HG02981 (cell line): ENCODE results near the gene ARPC1A.
"Not testable (repeated sequence)": the region's sequence is repeated elsewhere in the genome, so short reads cannot be mapped to it uniquely, and the experiment has no call there.

Experiments
- ATAC-seq: cut with Tn5 transposase; IDR thresholded peaks from one replicate; pipeline ENCODE4 v1.9.1; 2021; ENCODE audit warnings: mild to moderate bottlenecking, moderate library complexity; ENCODE audit not compliant: unreplicated experiment

The ARPC1A gene

DNA sequence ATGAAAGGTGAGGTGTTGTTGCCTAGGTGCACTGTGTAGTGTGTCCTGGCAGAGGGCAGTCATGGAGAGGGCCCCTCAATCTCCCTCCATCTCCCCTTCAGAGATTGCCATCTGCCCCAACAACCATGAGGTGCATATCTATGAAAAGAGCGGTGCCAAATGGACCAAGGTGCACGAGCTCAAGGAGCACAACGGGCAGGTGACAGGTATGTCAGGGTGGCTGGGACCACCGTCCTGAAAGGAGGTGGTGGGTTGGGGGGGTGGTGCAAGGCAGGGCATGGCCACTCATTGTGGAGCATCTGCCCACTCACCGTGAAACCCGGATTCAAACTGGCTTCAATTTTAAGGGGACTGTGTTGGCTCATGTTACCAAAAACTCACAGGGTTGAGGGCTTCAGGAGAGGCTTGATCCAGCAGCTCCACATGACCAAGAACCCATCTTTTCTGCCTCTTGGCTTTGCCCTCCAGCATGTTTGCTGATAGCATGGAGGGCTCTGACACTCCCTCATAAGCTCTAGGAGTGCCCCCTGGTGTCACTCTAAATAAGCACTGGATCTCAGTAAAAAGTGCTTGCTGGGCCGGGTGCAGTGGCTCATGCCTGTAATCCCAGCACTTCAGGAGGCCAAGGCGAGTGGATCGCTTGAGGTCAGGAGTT, 61.0 kb downstream of the ARPC1A start:
- ATAC-seq: no peak

DNA sequence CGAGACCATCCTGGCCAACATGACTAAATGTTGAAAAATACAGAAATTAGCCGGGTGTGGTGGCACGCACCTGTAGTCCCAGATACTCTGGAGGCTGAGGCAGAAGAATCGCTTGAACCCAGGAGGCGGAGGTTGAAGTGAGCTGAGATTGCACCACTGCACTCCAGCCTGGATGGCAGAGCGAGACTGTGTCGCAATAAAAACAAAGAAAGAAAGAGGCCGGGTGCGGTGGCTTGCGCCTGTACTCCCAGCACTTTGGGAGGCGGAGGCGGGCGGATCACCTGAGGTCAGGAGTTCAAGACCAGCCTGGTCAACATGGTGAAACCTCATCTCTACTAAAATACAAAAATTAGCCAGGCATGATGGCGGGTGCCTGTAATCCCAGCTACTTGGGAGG, 61.5 kb downstream of the ARPC1A start:
- ATAC-seq: not testable (repeated sequence)

DNA sequence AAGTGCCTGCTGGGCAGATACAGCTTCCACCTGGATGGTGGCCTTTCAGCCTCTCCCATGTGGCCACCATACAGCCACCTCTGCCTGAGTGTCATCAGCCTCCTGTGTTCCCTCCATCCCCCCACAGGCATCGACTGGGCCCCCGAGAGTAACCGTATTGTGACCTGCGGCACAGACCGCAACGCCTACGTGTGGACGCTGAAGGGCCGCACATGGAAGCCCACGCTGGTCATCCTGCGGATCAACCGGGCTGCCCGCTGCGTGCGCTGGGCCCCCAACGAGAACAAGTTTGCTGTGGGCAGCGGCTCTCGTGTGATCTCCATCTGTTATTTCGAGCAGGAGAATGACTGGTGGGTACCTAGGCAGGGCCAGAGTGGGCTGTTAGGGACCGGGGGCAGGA, 62.2 kb downstream of the ARPC1A start:
- ATAC-seq: no peak

DNA sequence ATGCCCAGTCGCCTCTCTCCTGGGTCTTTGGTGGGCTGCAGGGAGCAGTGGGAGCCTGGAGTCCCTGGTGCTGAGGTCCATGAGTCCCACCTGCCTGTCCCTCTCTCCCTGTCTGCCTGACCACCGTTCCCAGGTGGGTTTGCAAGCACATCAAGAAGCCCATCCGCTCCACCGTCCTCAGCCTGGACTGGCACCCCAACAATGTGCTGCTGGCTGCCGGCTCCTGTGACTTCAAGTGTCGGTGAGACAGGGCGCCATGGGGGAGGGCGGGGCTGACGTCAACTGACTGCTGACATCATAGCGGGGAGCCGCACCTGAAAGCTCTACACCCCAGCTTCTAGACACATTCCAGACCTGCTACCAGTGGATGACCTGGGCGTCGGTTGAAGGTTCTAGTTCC, 64.1 kb downstream of the ARPC1A start:
- no peak for ATAC-seq

DNA sequence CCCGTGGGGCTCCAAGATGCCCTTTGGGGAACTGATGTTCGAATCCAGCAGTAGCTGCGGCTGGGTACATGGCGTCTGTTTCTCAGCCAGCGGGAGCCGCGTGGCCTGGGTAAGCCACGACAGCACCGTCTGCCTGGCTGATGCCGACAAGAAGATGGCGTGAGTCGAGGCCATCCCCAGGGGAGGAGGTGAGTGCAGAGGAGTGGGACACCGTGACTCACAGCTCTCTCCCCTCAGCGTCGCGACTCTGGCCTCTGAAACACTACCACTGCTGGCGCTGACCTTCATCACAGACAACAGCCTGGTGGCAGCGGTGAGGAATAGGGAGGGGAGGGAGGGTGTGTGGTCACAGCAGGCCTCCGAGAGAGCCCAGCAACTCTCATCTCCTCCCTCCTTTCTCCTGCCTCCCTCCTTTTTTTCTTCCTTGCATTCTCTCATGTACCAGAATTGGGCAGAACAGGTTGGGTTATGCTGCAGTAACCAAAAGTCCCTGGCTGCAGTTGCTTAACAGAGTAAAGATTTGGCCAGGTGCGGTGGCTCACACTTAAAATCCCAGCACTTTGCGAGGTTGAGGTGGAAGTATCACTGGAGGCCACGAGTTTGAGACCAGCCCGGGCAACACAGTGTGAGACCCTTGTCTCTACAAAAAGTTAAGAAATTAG, 65.4 kb downstream of the ARPC1A start:
- no peak for ATAC-seq

DNA sequence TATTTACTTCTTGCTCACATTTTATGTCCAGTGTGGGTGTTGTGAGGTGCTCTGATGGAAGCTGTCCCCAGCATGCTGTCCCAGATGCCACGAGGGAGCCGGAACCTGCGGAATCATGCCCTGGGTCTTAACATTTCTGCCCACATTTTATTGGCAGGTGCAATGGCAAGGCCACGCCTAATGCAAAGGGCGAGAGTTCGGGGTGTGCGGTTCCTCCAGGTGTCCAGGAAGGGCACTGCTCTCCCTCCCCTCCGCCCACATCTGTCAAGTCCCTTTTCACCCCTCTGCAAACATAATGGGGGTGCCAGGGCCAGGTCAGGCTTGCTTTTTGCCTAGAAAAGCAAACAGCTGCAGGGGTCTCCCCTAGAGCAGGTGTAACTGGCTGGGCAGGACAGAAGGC, 66.3 kb downstream of the ARPC1A start:
- no peak for ATAC-seq

DNA sequence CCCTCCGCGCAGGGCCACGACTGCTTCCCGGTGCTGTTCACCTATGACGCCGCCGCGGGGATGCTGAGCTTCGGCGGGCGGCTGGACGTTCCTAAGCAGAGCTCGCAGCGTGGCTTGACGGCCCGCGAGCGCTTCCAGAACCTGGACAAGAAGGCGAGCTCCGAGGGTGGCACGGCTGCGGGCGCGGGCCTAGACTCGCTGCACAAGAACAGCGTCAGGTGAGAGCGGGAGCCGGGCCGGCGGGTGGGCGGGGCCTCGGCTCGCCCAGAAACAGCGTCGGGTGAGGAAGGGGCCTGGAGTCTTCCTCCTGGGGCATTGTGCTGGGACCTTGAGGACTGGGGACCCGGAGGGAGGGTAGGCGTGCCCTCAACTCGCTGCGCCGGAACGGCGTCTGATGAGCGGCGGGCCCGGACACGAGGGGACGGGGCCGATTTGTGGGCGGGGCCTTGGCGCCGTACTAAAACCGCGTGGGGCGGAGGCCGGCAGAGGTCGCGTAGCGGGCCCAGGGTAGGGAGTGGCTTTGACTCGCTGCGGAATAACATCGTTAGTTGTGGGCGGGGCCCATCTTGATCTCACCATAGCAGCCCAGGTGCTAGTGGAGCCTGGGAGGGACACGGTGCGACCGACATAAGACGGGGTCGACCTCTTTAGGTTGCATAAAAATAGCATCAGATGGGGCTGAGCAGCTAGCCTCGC, 67.1 kb downstream of the ARPC1A start:
- ATAC-seq: peak; percentile 67

DNA sequence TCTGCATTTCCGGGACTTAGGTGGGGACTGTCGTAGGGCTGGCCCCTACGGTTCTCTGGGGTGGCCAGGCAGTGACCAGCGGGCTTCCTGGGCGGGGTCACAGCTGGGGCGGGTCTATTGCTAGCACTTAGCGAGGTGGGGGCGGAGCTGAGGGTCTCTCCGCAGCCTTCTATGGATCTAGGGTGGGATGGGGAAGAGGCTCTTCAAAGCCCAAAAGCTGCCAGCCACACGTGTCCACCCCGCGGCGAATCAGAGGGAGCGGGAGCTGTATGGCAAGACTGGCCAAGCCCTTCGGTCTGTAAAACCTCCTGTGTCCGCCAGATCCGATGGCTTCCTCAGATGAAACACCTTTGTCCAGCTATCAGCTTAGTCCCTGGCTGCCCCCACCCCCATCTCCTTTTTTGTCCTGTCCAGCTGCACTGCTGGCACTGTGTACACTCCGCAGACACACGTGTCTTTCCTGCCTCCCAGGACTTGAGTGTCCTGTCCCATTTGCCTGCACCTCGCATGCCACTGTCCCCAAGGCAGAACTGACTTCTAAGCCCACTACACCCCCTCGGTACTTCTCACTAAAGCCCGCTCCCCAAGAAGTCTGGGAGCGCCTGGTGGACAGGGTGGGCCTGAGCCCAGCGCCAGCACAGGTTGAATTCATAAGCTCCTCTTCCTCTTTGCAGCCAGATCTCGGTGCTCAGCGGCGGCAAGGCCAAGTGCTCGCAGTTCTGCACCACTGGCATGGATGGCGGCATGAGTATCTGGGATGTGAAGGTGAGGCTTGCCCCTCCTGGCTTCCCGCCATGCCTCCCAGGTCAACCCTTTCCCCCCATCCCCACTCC, 67.9 kb downstream of the ARPC1A start:
- peak; percentile 10 for ATAC-seq

DNA sequence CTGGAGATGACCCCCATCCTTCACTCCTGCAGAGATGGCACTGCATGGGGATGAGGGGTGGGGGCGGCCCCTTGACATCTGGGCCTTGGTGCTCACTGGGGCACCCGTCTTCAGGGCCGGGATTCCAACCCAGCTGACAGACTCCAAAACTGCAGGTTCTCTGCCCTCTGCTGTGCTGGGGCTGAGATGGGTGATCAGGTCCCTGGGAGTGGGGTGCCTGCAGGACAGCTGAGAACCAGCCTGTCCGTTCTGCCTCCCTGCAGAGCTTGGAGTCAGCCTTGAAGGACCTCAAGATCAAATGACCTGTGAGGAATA, 68.4 kb downstream of the ARPC1A start:
- no peak for ATAC-seq

DNA sequence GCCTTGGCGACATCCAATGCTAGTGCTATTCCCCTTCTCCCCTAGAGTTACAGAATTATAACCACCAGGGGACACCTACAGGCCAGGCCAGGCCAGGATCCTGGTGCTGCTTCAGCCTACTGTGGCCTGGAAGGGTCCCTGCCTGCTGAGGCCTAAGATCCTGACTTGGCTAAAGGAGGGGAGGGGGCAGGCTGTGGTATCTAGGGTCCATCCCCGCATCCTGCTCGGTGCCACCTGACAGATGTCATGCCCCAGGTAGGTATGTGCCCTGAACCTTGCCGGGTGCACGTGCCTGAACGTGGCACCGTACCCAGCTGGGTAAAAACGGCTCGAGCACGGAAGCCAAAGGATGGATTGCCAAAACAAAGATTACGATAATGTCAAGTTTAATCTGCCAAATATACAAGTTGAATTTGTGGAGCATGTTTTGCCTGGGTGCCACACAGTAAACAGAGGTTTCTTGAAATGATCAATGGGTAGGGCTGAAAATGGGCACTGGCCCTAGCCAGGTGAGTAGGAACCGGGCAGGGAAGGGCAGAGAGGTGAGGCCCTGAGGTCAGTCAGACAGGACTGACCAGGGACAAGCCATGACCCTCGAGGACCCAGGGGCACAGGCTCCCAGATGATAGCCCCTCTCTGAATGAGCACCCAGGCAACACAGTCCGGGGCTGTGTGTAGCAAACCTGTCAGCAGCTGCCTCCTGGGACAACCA, 70.1 kb downstream of the ARPC1A start:
- no peak for ATAC-seq

DNA sequence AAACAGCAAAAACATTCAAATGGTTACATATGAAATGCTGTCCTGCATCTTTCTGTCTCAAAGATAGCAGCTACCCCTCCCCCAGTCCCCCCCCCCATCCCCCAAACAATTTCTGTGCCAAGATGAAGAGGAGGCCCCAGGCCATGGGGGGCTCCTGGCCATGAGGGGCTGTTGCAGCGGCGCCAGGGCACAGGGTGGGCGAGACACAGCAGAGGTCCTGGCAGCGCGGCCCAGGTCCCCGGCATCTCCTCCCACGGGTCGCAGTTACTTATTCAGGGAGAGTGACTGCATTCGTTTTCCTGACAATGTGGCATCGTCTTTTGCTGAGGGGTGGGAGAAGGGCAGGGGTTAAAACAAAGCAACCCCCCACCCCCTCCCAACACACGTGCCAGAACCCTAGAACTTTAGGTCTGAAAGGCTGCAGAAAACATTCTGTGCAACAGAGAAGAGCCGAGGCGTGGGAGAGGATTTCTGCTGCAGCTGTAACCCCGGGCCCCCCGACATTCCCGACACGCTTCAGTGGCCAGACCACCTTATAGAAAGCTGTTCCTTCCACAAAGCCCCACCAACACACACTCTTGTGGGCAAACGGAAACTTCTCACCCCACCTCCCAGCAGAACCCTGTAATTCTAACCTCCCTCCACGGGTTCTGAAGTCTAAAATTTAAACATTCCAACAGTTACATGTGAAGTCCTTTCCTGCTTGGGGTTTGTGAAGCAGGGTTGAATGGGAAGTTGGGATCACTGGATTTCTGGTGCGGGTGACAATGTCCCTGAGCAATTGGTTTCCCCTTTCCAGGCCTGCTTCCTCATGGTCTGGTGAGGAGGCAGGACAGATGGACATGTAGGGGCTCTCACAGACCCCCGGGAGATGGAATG, 71.0 kb downstream of the ARPC1A start:
- no peak for ATAC-seq

DNA sequence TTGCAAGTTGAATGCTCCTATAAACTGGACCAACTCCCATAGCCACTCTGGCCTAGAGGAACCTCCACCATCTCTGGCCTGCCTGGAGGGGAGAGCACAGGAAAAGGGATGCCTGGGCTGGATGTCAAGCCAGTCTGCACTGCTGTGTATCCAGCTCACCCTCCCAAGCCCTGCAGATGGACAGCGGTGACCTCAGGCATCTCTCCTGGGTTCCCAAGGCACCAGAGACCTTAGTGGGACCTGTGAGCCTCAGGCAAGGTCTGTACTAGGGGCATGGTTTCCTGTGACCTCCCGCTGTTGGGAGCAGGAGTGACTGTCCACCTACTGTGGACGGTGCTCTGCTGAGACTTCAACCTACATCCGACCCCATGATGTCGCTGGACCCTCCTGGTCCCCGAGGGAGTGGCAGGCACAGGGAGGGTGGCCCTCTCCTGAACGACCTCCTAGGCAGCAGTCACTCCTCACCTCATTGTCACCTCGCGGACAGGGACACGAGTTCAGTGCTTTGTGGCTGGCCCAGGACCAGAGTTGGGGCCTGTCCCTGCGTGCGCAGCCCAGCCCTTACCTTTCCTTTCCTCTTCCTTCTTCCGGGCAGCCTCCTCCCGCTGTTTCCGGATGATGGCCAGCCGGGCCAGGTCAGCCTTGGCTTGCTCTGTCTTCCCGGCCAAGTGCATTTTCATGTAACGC, 71.7 kb downstream of the ARPC1A start:
- no peak for ATAC-seq

DNA sequence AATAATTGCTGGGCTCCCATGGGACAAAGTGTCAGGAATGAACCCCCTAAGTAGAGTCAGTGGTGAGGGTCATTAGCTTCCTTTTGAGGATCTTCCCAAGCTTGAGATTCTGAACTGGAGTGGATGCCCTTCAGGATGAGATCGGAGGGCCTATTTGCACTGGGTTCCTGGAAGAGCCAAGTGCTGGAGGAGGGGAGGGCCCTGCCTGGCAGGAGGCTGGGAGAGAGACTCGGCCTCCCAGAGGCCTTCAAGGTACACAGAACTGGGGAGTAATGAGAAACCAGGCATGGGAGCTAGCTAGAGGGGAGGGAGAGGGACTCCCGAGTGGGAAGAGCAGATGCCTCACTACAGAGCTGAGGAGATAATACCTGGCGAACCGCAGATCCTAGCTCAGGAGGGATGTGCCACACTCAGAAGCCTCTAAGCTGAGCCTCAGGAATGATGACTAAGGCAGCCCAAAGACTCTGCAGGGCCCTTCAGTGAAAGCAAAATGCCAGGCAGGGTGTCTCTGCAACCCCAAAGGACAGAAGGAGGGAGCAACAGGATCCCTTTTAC, 73.3 kb downstream of the ARPC1A start:
- ATAC-seq: no peak

DNA sequence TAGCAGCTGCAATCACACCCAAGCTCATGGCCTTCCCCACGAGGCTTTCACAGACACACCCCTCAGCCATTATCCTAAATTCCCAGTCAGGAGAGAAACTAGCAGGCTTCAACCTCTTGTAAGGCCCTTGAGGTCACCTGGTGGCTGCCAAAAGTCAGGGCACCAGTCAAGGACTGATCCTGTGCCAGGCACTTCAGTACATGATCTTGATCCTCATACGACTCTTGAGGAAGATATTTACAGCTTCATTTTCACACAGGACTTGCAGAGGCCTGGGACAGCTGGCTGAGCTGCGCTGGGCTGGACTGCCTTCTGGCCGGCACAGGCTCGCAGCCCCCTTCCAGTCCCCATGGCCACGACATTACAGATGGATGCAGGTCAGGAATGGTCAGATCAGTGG, 73.9 kb downstream of the ARPC1A start:
- ATAC-seq: no peak

DNA sequence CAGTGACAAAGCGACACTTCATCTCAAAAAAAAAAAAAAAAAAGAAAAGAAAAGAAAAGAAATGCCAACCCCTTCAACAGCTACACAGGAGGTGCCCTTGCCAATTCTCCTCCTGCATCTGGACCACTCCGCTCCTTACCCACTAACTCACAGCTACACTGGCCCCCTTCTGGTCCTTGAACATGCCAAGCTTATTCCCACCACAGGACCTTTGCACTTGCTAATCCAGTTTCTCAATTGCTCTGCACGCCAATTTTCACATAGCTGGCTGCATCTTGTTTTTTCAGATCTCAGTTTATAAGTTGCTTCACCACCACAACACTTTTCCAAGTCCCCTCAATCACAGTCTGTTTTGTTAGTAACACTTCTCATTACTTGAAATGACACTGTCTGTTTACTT, 77.2 kb downstream of the ARPC1A start:
- no peak for ATAC-seq

DNA sequence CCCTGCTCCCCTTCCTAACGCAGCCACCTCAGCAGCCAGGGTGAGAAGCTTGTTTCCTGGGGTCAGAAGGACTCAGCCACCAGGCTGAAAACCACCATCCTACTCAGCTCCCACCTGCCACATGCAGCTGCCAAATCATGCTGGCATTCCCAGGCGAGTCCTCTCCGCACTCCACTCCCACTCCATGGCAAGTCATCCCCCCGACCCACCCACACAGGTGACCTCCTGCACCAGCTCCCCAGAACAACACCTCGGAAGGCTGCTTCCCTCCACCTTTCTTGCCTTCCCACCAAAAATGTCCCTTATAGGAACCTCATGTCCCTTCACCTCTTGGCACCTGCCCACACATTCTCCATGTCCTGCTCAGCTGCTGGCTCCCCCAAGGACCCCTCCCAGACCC, 78.1 kb downstream of the ARPC1A start:
- no peak for ATAC-seq

DNA sequence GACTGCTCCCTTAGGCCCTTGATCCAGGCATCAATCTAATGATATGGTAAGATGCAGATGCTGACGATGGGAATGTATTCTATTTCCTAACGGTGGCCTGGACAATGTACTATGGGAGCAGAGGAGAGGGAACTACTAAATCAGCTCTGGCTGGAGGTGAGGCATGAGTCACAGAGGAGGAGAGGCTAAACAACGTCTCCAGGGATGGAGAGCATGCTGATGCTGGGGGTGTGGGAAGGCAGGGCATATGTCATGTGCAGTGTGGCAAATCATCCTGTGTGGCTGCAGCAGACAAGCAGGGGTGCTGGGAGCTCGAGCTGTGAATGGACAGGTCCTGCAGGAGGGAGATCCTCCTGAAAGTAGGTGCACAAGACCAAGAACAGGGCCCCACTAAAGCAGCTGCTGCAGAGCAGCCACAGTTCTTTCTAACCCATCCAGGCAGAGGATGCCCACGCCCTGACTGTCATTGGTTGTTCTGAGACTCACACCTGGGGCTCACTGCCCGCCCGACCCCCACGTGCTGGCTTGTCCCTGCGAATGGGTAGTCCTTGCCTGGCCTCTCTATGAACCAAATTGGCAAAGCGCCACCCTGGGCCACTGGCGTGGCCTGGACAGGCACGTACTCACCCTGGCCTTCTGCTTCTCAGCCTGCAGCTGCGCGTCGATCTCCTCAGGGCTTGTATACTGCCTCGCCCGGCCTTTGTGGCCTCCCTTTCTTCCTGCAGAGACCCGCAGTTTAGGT, 78.7 kb downstream of the ARPC1A start:
- no peak for ATAC-seq

DNA sequence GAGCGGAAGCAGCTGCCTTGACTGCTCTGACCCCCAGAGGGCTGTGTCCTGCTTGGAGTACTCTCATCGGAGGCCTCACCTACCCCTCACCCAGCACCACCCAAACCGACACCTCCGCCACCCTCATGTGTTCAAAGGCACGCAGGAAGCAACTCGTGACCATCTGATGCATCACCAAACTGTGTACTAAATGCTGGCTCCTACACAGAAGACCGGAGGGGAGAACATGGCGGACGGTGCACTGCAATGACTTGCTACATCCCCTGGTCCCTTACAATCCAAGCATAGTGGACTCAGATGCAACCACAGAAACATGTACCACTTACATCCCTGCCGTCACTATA, 79.3 kb downstream of the ARPC1A start:
- ATAC-seq: no peak

DNA sequence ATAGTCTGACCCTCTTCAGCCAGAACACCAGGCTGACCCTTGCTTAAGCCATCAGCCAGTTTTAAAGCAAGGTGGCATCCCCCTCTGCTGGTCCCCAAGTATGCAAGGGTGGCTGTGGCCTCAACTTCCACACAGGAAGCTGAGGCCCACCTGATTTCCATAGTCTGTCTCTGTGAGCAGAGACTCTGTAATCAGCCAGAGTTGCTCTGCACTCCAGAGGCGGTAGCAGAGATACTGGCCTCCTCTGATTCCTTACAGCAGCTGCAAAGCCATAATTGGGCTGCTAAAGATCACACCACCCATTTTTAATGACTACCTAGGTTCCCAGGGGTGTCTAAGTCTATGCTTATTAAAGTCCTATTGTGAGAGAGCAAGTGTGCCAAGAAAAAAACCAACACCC, 80.9 kb downstream of the ARPC1A start:
- ATAC-seq: no peak
